HL-60 (cell line): ENCODE measurements around the gene GSC.

ENCODE experiments used
- CTCF ChIP-seq: IDR thresholded peaks from one replicate; pipeline ENCODE4 v1.5.1; 2011; ENCODE audit warnings: low read length, control low read depth, inconsistent platforms; ENCODE audit not compliant: insufficient read depth
- GABPA ChIP-seq: IDR thresholded peaks from 2 replicates; pipeline ENCODE4 v1.6.1; 2012; ENCODE audit warnings: low read depth
- POLR2AphosphoS5 ChIP-seq: IDR thresholded peaks from 2 replicates; pipeline ENCODE4 v1.6.1; 2012; ENCODE audit warnings: low read depth
- REST ChIP-seq: IDR thresholded peaks from 2 replicates; pipeline ENCODE4 v1.6.1; 2012; ENCODE audit warnings: low read depth; ENCODE audit not compliant: insufficient replicate concordance

- TF ChIP-seq CTCF (no peak), POLR2AphosphoS5 (no peak), REST (no peak), GABPA (no peak)
Measured at GRCh38 chr14:94797887-94798286, 28.0 kb upstream of the GSC start.
